HG03521 (cell line): ENCODE measurements around the gene ANO4.
"Not testable (repeated sequence)": the region's sequence is repeated elsewhere in the genome, so short reads cannot be mapped to it uniquely, and the experiment has no call there.

ENCODE experiments used
- ATAC-seq: cut with Tn5 transposase; IDR thresholded peaks from one replicate; pipeline ENCODE4 v1.9.1; 2021; ENCODE audit warnings: mild to moderate bottlenecking, moderate library complexity; ENCODE audit not compliant: unreplicated experiment

ANO4 gene

DNA sequence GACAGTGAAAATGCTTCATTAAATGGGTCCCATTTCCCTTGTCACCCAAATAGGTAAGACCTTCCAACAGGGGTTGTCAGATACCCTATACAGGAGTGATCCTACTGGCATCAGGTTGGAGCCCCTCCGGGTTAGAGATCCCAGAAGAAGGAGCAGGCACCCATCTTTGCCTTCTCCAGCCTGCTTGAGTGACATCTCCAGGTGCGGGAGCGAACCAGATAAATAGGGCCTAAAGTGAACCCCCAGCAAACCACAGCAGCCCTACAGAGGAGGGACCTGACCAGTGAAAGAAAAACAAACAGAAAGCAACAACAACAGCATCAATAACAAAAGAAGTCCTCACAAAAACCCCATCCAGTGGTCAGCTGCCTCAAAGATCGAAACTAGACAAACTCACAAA is 233.2 kb downstream of the ANO4 start:
- ATAC-seq: no peak

DNA sequence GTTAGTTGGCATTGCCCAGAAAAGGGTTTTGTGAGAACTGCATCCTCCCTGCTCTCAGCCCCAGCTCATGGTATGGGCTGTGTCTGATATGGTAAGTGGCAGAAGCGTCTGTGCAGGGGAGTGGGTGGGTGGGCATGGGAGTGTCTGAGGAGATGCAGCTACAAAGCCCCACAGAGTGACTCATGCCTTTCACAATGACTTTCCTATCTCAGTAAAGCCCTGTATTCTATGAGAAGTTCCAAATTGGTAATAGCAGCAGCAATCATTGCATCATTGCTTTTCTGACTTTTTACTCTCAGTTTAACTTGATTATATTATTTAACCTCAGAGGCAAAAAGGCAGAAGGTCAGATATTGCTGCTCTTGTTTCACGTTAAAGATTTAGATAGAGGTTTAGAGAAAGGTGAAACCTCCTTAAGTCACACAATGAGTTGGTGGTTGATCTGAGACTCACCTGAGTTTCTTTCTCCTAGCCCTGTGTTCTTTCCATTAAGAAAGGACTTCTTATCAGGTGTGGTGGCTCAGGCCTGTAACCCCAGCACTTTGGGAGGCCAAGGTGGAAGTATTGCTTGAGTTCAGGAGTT is 243.8 kb downstream of the ANO4 start:
- ATAC-seq: no peak

GRCh38 chr12:101039848-101040531 is 245.4 kb downstream of the ANO4 start:
- ATAC-seq: no peak

DNA sequence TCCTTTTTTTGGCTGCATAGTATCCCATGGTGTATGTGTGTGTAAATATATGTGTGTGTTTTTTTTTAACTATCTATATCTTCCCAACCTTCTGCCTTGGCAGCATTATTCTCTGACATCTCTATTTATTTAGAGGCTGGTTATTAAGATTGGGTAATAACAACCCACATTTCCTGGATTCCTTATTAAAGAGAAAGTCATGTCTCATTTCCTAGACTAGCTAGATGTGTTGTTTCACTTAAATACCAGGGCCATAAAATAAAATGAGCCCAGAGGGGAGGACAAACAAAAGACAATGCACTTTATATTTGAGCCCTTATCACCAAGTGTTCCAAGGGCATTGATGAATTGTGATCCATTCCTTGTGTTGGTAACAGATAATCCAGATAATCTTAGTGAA is 246.4 kb downstream of the ANO4 start:
- ATAC-seq: no peak

DNA sequence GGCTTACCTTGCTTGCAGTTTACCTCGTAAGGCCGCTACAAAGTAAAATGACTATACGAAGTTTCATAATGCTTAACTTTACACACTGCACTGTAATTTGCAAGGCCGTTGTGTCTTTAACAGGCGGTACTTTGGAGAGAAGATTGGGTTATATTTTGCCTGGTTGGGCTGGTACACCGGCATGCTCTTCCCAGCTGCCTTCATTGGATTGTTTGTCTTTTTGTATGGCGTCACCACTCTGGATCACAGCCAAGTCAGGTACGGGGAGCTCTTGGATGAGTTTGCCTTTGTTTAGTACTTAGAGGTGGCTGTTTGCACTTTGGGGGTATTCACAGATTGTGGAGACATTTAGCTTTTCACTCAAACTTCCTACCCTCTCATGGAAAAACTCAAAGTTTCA is 247.6 kb downstream of the ANO4 start:
- ATAC-seq: no peak

DNA sequence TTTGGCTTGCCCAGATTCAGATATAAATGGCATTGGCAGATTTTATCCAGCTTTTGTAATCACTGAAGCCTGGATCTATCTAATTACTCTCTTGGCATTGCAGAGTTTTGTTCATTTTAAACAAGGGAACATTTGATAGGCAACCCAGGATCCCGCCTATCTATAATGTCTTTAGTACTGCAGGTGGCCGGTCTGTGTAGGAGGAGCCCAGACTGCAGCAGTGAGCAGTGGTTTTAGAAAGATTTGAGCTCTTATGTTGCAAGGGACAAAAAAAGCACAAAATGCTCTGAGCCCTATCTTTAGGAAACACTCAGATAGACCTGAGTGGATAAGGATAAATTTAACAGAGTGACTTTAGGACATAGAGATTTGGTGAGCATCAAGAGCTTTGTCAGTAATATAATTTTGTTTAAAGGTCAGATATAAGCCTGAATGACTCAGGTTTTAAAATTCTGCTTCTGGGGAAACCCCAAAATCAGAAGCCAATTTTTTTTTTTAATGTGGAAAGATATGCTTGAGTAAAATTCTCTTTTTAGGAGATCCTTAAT is 250.0 kb downstream of the ANO4 start:
- no peak for ATAC-seq

DNA sequence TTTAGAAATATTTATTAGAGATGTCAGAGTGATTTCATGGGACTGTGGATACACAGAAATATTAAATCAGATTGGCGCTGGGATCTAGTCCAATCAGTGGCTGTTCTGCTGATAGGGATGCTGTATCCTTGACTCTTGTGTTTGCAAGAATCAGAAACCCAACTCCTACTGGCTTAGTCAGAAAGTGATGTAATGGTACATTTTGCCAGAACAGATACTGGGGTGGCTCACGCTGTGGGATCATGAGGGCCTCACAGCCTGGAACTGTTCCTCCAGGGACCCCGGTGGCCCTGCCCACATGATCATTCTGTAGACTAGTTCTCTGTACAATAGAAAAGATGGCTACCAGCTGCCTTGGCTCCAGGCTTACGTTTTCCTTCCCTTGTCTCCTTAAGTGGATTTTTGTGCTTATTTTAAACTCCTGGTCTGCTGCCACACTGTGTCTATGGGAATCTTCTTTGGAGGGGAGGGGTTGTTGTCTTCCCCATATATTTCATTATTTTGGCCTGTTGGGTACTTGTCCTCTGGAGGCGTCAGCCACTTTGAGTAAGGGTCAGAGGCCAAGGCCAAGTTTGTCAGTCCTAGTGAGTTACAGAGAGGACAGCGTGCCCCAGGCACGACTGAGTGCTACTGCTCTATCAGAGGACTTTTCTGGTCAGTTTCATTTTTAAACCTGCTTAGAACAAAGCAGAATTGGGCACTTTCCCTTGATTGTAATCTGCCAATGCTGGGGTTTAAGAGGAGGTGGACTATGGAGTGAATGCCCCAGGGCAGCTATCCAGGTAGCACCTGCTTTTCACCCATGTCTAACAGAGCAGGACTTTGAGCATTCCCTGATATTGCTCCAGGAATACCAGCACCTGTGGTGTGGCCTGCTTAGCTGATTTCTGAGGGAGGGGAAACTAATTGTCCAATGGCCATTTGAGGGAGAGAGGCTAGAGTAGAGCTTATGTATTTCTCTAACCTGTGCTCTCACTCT is 251.2 kb downstream of the ANO4 start:
- no peak for ATAC-seq

DNA sequence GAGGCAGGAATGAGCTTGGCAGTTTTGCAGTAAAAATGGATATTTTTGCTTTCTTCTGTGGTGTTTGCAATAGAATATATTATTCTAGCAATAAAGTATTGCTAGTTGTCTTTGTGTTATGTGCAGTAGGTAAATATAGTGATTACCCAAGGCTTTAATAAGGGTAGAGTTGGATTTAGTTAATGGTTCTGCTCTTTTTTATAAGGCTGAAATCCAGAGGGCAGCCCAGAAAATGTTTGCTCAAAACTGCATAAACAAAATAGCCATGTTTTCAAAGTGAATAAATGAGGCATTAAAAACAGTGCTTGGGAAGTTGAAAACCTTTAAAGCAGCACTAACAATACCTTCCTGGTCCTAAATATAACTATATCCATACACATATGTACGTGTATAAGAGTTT is 253.1 kb downstream of the ANO4 start:
- no peak for ATAC-seq

DNA sequence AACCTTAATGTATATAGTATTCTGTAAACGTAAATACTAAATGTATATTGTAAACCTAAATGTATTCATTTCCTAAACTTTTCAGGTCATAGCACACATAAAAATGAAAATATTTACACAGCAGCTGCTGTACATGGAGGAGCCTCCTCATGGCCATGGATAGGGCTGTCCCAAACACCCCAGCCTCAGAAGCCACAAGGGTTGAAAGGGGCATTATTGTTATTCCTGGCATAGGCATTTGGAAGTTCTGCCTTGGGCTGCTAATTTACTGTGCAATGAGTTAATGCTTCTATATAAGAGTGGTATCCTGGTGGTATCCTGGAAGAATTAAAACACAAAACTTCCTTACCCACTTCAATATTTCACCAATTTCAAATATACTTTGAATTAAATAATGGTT is 256.1 kb downstream of the ANO4 start:
- ATAC-seq: no peak

GRCh38 chr12:101051151-101051550 is 256.6 kb downstream of the ANO4 start:
- ATAC-seq: no peak

GRCh38 chr12:101051901-101052550 is 257.4 kb downstream of the ANO4 start:
- no peak for ATAC-seq

- no peak for ATAC-seq
Measured at GRCh38 chr12:101053203-101053602, 258.6 kb downstream of the ANO4 start.

GRCh38 chr12:101055940-101056339 is 261.4 kb downstream of the ANO4 start:
- no peak for ATAC-seq

DNA sequence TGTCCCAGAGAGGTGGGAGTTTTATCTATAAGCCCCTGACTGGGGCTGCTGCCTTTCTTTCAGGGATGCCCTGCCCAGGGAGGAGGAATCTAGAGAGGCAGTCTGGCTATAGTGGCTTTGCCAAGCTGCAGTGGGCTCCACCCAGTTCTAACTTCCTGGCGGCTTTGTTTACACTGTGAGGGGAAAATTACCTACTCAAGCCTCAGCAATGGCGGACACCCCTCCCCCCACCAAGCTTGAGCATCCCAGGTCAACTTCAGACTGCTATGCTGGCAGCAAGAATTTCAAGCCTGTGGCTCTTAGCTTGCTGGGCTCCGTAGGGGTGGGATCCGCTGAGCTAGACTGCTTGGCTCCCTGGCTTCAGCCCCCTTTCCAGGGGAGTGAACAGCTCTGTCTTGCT is 267.9 kb downstream of the ANO4 start:
- not testable (repeated sequence) for ATAC-seq

DNA sequence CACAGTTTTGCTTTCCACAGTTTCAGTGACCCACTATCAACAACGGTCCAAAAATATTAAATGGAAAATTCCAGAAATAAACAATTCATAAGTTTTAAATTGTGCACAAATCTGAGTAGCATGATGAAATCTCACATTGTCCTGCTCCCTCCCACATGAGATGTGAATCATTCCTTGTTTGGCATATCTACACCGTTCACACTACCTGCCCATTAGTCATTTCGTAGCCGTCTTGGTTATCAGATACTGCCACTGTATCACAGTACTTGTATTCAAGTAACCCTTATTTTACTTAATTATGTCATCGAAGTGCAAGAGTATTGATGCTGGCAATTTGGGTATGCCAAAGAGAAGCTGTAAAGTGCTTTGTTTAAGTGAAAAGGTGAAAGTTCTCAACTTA is 270.1 kb downstream of the ANO4 start:
- ATAC-seq: no peak

DNA sequence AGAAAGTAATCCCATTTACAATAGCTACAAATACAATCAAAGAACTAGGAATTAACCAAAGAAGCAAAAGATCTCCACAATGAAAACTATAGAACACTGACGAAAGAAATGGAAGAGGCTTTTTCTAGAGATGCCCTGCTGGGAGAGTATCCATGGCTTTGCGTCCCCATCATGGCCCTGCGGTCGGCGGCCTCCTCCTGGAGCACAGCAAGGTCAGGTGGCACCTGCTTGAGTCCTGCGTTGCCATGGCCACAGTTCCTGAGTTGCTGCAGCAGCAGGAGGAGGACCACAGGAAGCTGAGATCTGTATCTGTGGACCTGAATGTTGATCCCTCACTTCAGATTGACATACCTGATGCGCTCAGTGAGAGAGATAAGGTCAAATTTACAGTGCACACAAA is 271.9 kb downstream of the ANO4 start:
- no peak for ATAC-seq

- ATAC-seq: no peak
Measured at GRCh38 chr12:101068402-101068801, 273.8 kb downstream of the ANO4 start.

DNA sequence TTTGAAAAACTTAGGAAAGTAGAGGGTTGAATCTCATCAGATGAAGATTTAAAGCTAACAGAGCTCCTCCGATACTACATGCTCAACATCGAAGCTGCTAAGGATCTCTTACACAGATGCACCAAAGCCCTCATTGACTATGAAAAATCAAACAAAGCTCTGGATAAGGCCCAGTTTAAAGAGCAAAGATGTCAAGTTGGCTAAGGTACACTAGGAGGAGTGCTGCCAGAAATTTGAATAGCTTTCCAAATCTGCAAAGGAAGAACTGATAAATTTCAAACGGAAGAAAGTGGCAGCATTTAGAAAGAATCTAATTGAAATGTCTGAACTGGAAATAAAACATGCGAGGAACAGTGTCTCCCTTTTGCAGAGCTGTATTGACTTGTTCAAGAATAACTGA is 274.3 kb downstream of the ANO4 start:
- ATAC-seq: no peak

DNA sequence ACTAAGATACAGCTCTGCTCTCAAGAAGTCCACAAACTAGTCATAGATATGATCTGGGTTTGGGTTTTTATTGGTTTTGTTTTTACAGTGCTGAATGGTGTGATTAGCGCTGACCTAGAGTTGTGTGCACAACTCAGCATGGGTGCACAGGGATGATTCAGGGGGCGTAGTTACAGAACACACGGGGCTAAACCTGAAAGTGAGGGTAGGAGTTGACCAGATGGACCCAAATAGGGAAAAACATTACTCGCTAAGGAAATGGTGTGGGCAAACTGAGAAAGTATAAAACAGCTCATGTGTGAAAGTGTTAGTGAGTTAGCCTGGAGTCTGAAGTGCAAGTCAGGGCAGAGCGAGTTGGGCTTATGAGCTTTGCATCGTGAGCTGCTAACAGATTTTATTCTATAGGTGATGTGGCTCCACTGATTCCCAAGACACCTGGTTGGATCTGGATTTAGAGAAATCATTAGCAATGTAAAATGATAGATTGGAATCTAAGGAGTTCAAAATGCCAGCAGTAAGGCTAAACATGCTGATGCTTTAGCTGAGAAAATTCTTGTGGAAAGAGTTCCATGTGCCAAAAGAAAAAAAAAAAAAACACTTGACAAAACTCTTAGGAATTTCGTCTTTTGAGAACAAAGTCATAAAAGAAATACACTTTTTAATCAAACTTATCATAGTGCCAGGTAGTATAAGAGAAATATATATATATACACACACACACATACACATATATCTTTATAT is 280.5 kb downstream of the ANO4 start:
- no peak for ATAC-seq

- ATAC-seq: no peak
Measured at GRCh38 chr12:101076921-101077320, 282.3 kb downstream of the ANO4 start.
